ENCODE data around the gene CPEB3.

GRCh38 chr10:92208157-92208720 lies 82.6 kb downstream of the CPEB3 start:
- TF ChIP-seq CTCF (conservative IDR thresholded peaks at IDR 0.05 in 1 of 2, IDR thresholded peaks at IDR 0.05 in 1 of 2; ENCODE audit: low read depth in 1 of 2, low read length in 2 of 2), result no peak
- TF ChIP-seq EZH2 (IDR thresholded peaks at IDR 0.05; ENCODE audit: low read length, missing control alignments), result no peak
